ENCODE measurements around the gene USP6NL.

DNA sequence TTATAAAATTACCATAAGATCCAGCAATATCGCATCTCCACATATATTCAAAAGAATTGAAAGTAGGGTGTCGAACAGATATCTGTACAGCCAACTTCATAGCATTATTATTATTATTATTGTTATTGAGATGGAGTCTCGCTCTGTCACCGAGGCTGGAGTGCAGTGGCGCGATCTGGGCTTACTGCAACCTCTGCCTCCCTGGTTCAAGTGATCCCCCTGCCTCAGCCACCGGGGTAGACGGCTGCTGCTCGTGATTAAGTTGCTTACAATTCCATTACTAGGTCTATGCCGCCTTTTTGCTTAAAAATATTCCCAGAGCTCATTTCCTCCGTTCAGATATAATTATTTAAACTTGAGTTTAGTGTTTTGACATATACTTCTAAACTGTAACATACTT, 19.8 kb upstream of the USP6NL start:
- TF ChIP-seq CTCF (IDR thresholded peaks at IDR 0.05) (no peak), POLR2A (IDR thresholded peaks at IDR 0.05) (no peak)

Data from testis (tissue), 2 donors.